HG03565 (cell line): Measurements from ENCODE around the gene HOXD11.

ENCODE experiments used
- ATAC-seq: cut with Tn5 transposase; IDR thresholded peaks from one replicate; pipeline ENCODE4 v1.9.1; 2021; ENCODE audit warnings: mild to moderate bottlenecking, moderate library complexity; ENCODE audit not compliant: unreplicated experiment

Gene HOXD11

GRCh38 chr2:176080540-176081375, 26.3 kb upstream of the HOXD11 start:
- ATAC-seq = no peak

- ATAC-seq = no peak
Observed at GRCh38 chr2:176081376-176081836, 25.7 kb upstream of the HOXD11 start.

- no peak for ATAC-seq
Observed at GRCh38 chr2:176081837-176082524, 25.1 kb upstream of the HOXD11 start.

- ATAC-seq = no peak
Observed at GRCh38 chr2:176082525-176082823, 24.6 kb upstream of the HOXD11 start.

- no peak for ATAC-seq
Observed at GRCh38 chr2:176082824-176083751, 24.0 kb upstream of the HOXD11 start.

- no peak for ATAC-seq
Observed at GRCh38 chr2:176083796-176084261, 23.3 kb upstream of the HOXD11 start, which contains the start of gene EVX2. Gene EVX2, minus strand, starts transcription at chr2:176083962. Its CDS starts 186 bp downstream, at chr2:176083776.

- ATAC-seq = no peak
Observed at GRCh38 chr2:176084611-176085119, 22.4 kb upstream of the HOXD11 start.

- ATAC-seq = no peak
Observed at GRCh38 chr2:176085120-176085788, 21.8 kb upstream of the HOXD11 start.

GRCh38 chr2:176085861-176086771, 21.0 kb upstream of the HOXD11 start:
- ATAC-seq = no peak

GRCh38 chr2:176087330-176088047, 19.6 kb upstream of the HOXD11 start:
- ATAC-seq = no peak

GRCh38 chr2:176088048-176088936, 18.8 kb upstream of the HOXD11 start:
- ATAC-seq = no peak

- ATAC-seq = no peak
Observed at GRCh38 chr2:176088937-176089842, 17.9 kb upstream of the HOXD11 start.

- ATAC-seq = no peak
Observed at GRCh38 chr2:176089843-176090395, 17.2 kb upstream of the HOXD11 start.

- ATAC-seq = no peak
Observed at GRCh38 chr2:176090862-176091261, 16.2 kb upstream of the HOXD11 start.

GRCh38 chr2:176091329-176092258, 15.5 kb upstream of the HOXD11 start:
- ATAC-seq = no peak
